Jurkat, Clone E6-1 (cell line): ENCODE measurements around the gene BACE1-AS. TPM values are rescaled to one million over a fixed set of nuclear protein-coding genes. Genes with fewer than 3 reads are reported as not detected.
A peak's percentile ranks its signal among the peaks of the same experiment; 100 is the strongest.
"Not testable (repeated sequence)": the region's sequence is repeated elsewhere in the genome, so short reads cannot be mapped to it uniquely, and the experiment has no call there.

ENCODE experiments used
- DNase-seq: peaks from one replicate; pipeline ENCODE4 v3.0.0-alpha.2; 2011; ENCODE audit warnings: low read depth, low spot score
- H3K4me3 ChIP-seq: 2 replicates; pipeline ENCODE4 v1.5.1; 2011; ENCODE audit warnings: mild to moderate bottlenecking, low read length, control low read depth, moderate library complexity
- polyA plus RNA-seq: library from polyadenylated mRNA; unstranded; fragments of >200 nt; gene quantifications from one replicate; pipeline ENCODE4 v1.2.1, GENCODE V29; 2012; ENCODE audit warnings: missing spikeins; ENCODE audit not compliant: insufficient read length, insufficient read depth

The BACE1-AS gene
- 2.2 TPM for polyA plus RNA-seq

DNA sequence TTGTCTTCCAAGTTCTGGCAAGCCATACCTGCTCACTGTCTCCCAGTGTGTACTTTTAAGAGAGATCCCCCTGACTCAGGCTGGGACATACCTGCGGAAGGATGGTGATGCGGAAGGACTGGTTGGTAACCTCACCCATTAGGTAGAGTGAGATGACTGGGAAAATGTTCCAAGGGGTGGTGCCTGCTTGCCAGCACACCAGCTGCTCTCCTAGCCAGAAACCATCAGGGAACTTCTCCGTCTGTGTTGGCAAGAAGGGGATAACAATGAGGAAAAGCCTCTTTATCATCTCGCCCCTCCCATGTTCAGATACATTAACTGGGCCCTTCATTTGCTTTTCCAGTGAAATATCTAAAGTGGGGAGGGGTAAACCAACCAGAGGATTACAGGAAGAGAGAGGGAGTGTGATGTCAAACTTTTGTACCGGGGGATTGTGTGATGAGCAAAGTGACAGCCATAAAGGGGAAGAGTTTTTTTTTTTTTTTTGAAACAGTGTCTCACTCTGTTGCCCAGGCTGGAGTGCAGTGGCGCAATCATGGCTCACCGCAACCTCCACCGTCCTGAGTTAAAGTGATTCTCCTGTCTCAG lies at the start of gene BACE1-AS:
TSS of gene BACE1-AS (plus strand) at position 538 of the 588 bp plus-strand sequence.
- DNase-seq, result no peak
- H3K4me3 ChIP-seq, result no peak within 1 kb of the TSS

GRCh38 chr11:117248341-117248740 lies 42.8 kb upstream of the BACE1-AS start:
- no peak overlapping the region for H3K4me3 ChIP-seq
- DNase-seq, result no peak

- DNase-seq, result no peak
- H3K4me3 ChIP-seq, result no peak overlapping the region
Measured at GRCh38 chr11:117249571-117249970, 41.6 kb upstream of the BACE1-AS start.

DNA sequence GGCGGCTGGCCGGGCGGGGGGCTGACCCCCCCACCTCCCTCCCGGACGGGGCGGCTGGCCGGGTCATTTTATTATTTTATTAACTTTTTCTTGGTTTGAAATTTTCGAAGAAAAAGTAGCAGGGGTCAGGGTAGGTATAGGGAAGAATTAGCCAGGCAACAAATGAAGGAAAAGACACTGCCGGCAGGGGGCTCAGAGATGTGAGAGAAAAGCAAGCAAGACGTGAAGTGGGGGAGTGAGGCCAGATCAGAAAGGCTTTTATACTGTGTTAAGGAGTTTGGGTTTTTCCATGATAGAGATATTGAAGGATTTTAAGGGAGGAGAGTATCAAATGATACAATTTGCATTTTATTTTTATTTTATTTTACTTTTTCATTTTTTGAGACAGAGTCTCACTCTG lies 39.6 kb upstream of the BACE1-AS start:
- DNase-seq, result no peak
- H3K4me3 ChIP-seq, result no peak overlapping the region

DNA sequence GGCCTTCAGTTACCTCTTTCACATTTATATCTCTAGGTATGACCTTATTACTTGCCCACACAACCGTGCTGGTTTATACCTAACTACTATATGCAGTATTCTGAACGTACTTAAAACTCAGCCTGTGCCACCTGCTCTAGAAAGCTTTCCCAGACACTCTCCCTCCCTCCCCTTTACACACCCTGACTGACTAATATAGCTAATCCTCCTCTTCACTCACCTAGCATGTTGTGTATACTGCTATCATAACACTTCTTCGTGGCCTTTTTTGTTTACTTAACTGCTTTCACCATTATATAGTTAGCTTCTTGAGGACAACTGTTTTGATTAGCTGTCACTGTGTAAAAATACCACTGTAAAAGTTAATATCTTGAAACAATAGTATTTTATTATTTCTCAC lies 35.2 kb upstream of the BACE1-AS start:
- DNase-seq, result no peak
- H3K4me3 ChIP-seq, result no peak overlapping the region

DNA sequence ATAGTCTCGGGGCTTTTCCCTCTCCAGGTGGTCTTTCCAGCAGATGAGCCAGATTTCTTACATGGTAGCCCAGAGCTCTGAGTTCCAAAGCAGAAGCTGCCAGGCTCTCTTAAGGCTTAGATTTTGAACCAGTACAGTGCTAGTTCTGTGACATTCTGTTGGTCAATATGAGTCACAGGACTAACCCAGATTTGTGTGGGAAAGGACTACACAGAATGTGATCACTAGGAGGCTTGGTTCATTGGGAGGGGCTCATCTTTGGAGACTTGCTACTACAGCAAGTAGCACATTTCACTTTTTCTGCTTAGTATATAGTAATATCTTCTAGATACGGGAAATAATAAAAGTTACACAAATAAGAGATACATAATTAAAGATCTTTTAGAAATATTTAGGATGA lies 34.6 kb upstream of the BACE1-AS start:
- H3K4me3 ChIP-seq, result no peak overlapping the region
- no peak for DNase-seq

DNA sequence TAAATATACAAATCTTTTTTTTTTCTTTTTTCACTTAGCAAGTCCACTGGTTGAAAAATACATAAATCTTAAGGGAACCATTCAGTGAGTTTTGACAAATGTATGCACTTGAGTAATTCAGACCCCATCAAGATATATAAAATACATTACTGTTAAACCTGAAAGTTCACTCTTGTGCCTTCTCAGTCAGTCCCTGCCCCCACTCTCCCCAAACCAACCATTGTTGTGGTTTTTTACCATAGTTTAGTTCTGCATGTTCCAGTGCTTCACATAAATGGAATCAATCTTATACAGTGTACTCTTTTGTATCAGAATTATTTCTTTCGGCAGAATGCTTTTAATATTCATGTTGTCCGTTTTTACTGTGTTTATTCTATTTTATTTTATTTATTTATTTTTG lies 32.6 kb upstream of the BACE1-AS start:
- peak; percentile 7 for DNase-seq
- no peak overlapping the region for H3K4me3 ChIP-seq

- H3K4me3 ChIP-seq, result no peak overlapping the region
- DNase-seq, result no peak
Measured at GRCh38 chr11:117259417-117259816, 31.7 kb upstream of the BACE1-AS start.

DNA sequence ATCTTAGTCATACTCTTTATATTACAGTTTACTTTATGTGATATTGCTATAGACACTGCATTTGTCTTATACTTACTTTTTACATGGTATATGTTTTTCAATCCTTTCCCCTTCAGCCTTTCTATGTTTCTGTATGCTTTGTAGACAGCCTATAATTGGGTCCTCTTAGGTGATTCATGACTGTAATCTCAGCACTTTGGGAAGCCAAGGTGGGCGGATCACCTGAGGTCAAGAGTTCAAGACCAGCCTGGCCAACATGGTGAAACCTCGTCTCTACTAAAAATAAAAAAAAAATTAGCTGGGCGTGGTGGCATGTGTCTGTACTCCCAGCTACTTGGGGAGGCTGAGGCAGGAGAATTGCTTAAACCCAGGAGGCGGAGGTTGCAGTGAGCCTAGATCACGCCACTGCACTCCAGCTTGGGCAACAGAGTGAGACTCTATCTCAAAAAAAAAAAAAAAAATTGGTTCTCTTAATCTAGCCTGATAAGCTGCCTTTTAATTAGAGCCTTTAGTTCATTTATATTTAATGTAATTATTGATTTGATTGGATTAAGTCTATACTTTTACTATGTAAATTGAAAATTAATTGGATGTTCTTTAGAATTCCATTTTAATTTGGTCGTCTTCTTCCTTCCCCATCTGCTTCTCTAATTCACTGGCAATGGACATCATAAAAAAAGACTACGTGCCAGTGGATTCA lies 26.4 kb upstream of the BACE1-AS start:
- H3K4me3 ChIP-seq, DNase-seq: not testable (repeated sequence)

GRCh38 chr11:117265745-117266144 lies 25.4 kb upstream of the BACE1-AS start:
- no peak overlapping the region for H3K4me3 ChIP-seq
- DNase-seq, result no peak

GRCh38 chr11:117269856-117270255 lies 21.3 kb upstream of the BACE1-AS start:
- H3K4me3 ChIP-seq, result no peak overlapping the region
- DNase-seq, result no peak

- DNase-seq, result no peak
- no peak overlapping the region for H3K4me3 ChIP-seq
Measured at GRCh38 chr11:117271208-117271607, 19.9 kb upstream of the BACE1-AS start.

- not testable (repeated sequence) for H3K4me3 ChIP-seq, DNase-seq
Measured at GRCh38 chr11:117272175-117272574, 19.0 kb upstream of the BACE1-AS start.

- DNase-seq, result no peak
- no peak overlapping the region for H3K4me3 ChIP-seq
Measured at GRCh38 chr11:117273550-117274289, 17.4 kb upstream of the BACE1-AS start.

- H3K4me3 ChIP-seq, result no peak overlapping the region
- DNase-seq, result no peak
Measured at GRCh38 chr11:117278347-117278746, 12.8 kb upstream of the BACE1-AS start.

- no peak overlapping the region for H3K4me3 ChIP-seq
- no peak for DNase-seq
Measured at GRCh38 chr11:117279711-117280376, 11.3 kb upstream of the BACE1-AS start.

GRCh38 chr11:117281159-117281558 lies 10.0 kb upstream of the BACE1-AS start:
- no peak overlapping the region for H3K4me3 ChIP-seq
- no peak for DNase-seq

- no peak overlapping the region for H3K4me3 ChIP-seq
- DNase-seq, result no peak
Measured at GRCh38 chr11:117281869-117282268, 9.3 kb upstream of the BACE1-AS start.

GRCh38 chr11:117282956-117283355 lies 8.2 kb upstream of the BACE1-AS start:
- H3K4me3 ChIP-seq, result no peak overlapping the region
- no peak for DNase-seq

DNA sequence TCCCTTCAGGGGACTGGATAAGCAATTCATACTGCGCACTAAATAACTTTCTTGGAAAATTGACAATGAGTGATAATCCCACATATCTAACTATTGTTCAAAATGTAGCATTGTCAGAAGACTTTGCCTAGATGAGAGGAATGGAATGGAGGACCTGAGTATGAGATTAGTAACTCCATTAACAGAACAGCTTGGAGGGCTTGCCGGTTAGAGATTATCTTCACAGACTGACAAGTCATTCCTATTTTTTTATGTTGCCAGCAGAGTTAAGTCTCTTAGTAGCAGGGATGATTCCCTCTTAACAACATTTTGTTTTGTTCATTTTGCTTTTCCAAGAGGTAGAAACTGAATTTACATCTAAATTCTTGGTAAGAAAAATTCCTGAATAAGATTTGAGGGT lies 7.1 kb upstream of the BACE1-AS start:
- no peak for DNase-seq
- H3K4me3 ChIP-seq, result no peak overlapping the region
